ENCODE results near the gene GSK3B.

Gene GSK3B

GRCh38 chr3:119930286-119930685, 164.0 kb downstream of the GSK3B start:
- H3K27ac ChIP-seq: no peak overlapping the region
- no peak for TF ChIP-seq CTCF (conservative IDR thresholded peaks at IDR 0.05)

GRCh38 chr3:119927190-119927589, 167.1 kb downstream of the GSK3B start:
- no peak for TF ChIP-seq CTCF (conservative IDR thresholded peaks at IDR 0.05)
- H3K27ac ChIP-seq: no peak overlapping the region

GRCh38 chr3:119924111-119925094, 169.8 kb downstream of the GSK3B start:
- no peak overlapping the region for H3K27ac ChIP-seq
- no peak for TF ChIP-seq CTCF (conservative IDR thresholded peaks at IDR 0.05)

GRCh38 chr3:119918992-119919933, 175.0 kb downstream of the GSK3B start:
- no peak overlapping the region for H3K27ac ChIP-seq
- TF ChIP-seq CTCF (conservative IDR thresholded peaks at IDR 0.05): no peak

- no peak for TF ChIP-seq CTCF (conservative IDR thresholded peaks at IDR 0.05)
- H3K27ac ChIP-seq: peak overlapping the region; percentile 30; the same call in 1 of the 2 replicates
These were observed 181.2 kb downstream of the GSK3B start for GRCh38 chr3:119913021-119913420.

DNA sequence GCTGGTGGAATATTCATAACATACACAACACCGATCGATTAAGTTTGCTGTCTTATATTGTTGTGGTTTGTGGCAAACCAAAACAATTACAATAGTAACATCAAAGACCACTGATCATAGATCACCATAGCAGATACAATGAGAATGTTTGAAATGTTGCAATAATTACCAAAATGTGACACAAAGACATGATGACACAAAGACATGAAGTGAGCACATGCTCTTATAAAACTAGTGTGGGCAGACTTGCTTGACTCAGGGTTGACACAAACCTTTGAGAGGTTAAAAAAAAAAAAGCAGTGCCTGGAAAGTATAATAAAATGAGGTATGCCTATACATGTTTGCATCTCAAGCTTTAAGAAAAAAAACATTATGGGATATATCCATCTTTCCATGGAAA, 182.0 kb downstream of the GSK3B start:
- H3K27ac ChIP-seq: no peak overlapping the region
- no peak for TF ChIP-seq CTCF (conservative IDR thresholded peaks at IDR 0.05)

DNA sequence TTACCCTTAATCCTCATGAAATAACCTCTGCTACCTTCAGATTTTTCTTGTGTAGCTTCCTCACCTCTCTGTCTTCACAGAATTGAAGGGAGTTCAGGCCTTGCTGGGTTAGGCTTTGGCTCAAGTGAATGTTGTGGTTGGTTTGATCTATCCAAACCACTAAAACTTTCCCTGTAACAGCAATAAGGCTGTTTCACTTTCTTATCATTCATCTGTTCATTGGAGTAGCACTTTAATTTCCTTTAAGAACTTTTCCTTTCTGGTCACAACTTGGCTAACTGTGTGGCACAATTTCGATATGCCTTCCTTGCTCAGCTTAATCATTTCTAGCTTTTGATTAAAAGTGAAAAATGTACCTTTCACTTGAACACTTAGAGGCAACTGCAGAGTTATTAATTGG, 182.5 kb downstream of the GSK3B start:
- no peak overlapping the region for H3K27ac ChIP-seq
- no peak for TF ChIP-seq CTCF (conservative IDR thresholded peaks at IDR 0.05)

Data from VCaP (cell line).